GM12892 (cell line): ENCODE data around the gene ATP8A1.

Experiments
- POLR2A ChIP-seq: IDR thresholded peaks from 2 replicates; pipeline ENCODE4 v1.6.1; 2011; ENCODE audit warnings: low read depth, low read length, control low read depth
- TAF1 ChIP-seq: IDR thresholded peaks from 2 replicates; pipeline ENCODE4 v1.6.1; 2011; ENCODE audit warnings: low read depth, mild to moderate bottlenecking, control low read depth, low read length, borderline replicate concordance

- TF ChIP-seq TAF1 (no peak), POLR2A (no peak)
Observed at GRCh38 chr4:42638321-42638720, 18.6 kb downstream of the ATP8A1 start.
